Measurements from ENCODE around the gene CCDC69. TPM values are rescaled to one million over a fixed set of nuclear protein-coding genes. Genes with fewer than 3 reads are reported as not detected.

The CCDC69 gene
- total RNA-seq, 1 donor from 2014 or later, result 79.0 TPM

- no peak overlapping the region for H3K4me3 ChIP-seq
- peaks cover 21% of the 10 kb centered on the region for H3K4me1 ChIP-seq
- ATAC-seq (no peak), DNase-seq (no peak)
- H3K27ac ChIP-seq, result no peak overlapping the region
- H3K36me3 ChIP-seq, result peaks cover 85% of the 10 kb centered on the region
- intact Hi-C loops (cut with DNase I), result no loop called here
- TF ChIP-seq CTCF (IDR thresholded peaks at IDR 0.05), result no peak
- no peaks in the 10 kb centered on the region for H3K9me3 ChIP-seq
- H3K27me3 ChIP-seq (ENCODE audit: low read depth), result no peaks in the 10 kb centered on the region
Measured at GRCh38 chr5:151139646-151140045, 84.2 kb downstream of the CCDC69 start.

- no peak for TF ChIP-seq CTCF (IDR thresholded peaks at IDR 0.05)
- Histone ChIP-seq H3K27me3 (ENCODE audit: low read depth) (no peaks in the 10 kb centered on the region), H3K4me3 (no peak overlapping the region), H3K27ac (no peak overlapping the region), H3K4me1 (peaks cover 21% of the 10 kb centered on the region), H3K9me3 (no peaks in the 10 kb centered on the region), H3K36me3 (peaks cover 85% of the 10 kb centered on the region)
- ATAC-seq (peak; percentile 23 to 31), DNase-seq (no peak)
- intact Hi-C loops (cut with DNase I), result no loop called here
Measured at GRCh38 chr5:151139015-151139414, 84.9 kb downstream of the CCDC69 start.

- DNase-seq, result no peak
- no peaks in the 10 kb centered on the region for H3K27me3 ChIP-seq (ENCODE audit: low read depth)
- TF ChIP-seq CTCF (IDR thresholded peaks at IDR 0.05), result no peak
- H3K9me3 ChIP-seq, result no peaks in the 10 kb centered on the region
- no peak overlapping the region for H3K27ac ChIP-seq
- peaks cover 85% of the 10 kb centered on the region for H3K36me3 ChIP-seq
- no peak overlapping the region for H3K4me3 ChIP-seq
- ATAC-seq, result no peak
- peaks cover 12% of the 10 kb centered on the region for H3K4me1 ChIP-seq
- intact Hi-C loops (cut with DNase I), result no loop called here
Measured at GRCh38 chr5:151138114-151138513, 85.8 kb downstream of the CCDC69 start.

GRCh38 chr5:151137067-151137825 is 86.6 kb downstream of the CCDC69 start:
- H3K4me3 ChIP-seq, result no peak overlapping the region
- intact Hi-C loops (cut with DNase I), result no loop called here
- no peaks in the 10 kb centered on the region for H3K9me3 ChIP-seq
- H3K27me3 ChIP-seq (ENCODE audit: low read depth), result no peaks in the 10 kb centered on the region
- peaks cover 93% of the 10 kb centered on the region for H3K36me3 ChIP-seq
- TF ChIP-seq CTCF (IDR thresholded peaks at IDR 0.05), result no peak
- no peak overlapping the region for H3K27ac ChIP-seq
- no peak for DNase-seq
- no peak for ATAC-seq
- H3K4me1 ChIP-seq, result peaks cover 12% of the 10 kb centered on the region

GRCh38 chr5:151134228-151134627 is 89.7 kb downstream of the CCDC69 start:
- DNase-seq, result no peak
- intact Hi-C loops (cut with DNase I), result no loop called here

More at GRCh38 chr5:151134228-151134627, 89.7 kb downstream of the CCDC69 start:
- no peak for TF ChIP-seq CTCF (IDR thresholded peaks at IDR 0.05)
- ATAC-seq, result no peak
- Histone ChIP-seq H3K4me1 (peaks cover 10% of the 10 kb centered on the region), H3K4me3 (no peak overlapping the region), H3K27ac (no peak overlapping the region), H3K27me3 (ENCODE audit: low read depth) (no peaks in the 10 kb centered on the region), H3K9me3 (no peaks in the 10 kb centered on the region), H3K36me3 (peaks cover 98% of the 10 kb centered on the region)
